Tibial artery (tissue), 4 donors: Measurements from ENCODE around the gene NUF2.

Source experiments
- DNase-seq, 2 donors: peaks; one replicate each; pipeline ENCODE4 v3.0.0-alpha.2; 2019
- H3K27ac ChIP-seq, 2 donors: fragments of 200-600 bp; sonication (generic) in 1 of 2; 1 replicate in 1 of 2; 2 replicates in 1 of 2; pipeline ENCODE4 v1.5.1; 2018 to 2019; ENCODE audit warnings: mild to moderate bottlenecking in 1 of 2
- H3K27me3 ChIP-seq, 2 donors: fragments of 200-600 bp; sonication (generic) in 1 of 2; one replicate each; pipeline versions ENCODE4 v1.5.1 to v1.6.0; 2016 to 2019
- H3K36me3 ChIP-seq, 3 donors: fragments of 200-600 bp; sonication (generic) in 2 of 3; one replicate each; pipeline ENCODE4 v1.5.1; 2016 to 2019; ENCODE audit warnings: mild to moderate bottlenecking in 2 of 3
- H3K4me1 ChIP-seq, 4 donors: fragments of 200-600 bp; sonication (generic) in 2 of 4; 1 replicate in 3 of 4; 2 replicates in 1 of 4; pipeline ENCODE4 v1.5.1; 2016 to 2019
- H3K4me3 ChIP-seq, 2 donors: fragments of 200-600 bp; sonication (generic) in 1 of 2; 1 replicate in 1 of 2; 2 replicates in 1 of 2; pipeline ENCODE4 v1.5.1; 2018 to 2019; ENCODE audit warnings: mild to moderate bottlenecking in 2 of 2
- H3K9me3 ChIP-seq, 3 donors: fragments of 200-600 bp; sonication (generic) in 1 of 3; one replicate each; pipeline ENCODE4 v1.5.1; 2016 to 2019
- CTCF ChIP-seq, 2 experiments: fragments of 200-600 bp in 1 of 2; fragments of 450-650 bp in 1 of 2; IDR thresholded peaks; one replicate each; pipeline ENCODE4 v1.5.1; 2017 to 2019; ENCODE audit warnings: antibody characterized with exemption in 2 of 2, mild to moderate bottlenecking in 1 of 2, moderate library complexity in 1 of 2
- intact Hi-C: fragments of 100-400 bp; cut with DNase I; formaldehyde crosslinking; loops from one replicate; pipeline ENCODE4 v1.15.0; 2023; ENCODE audit warnings: low total_unique reads

Gene NUF2

GRCh38 chr1:163298365-163298764, 23.4 kb upstream of the NUF2 start:
- DNase-seq, result no peak
- Histone ChIP-seq H3K9me3 (no peaks in the 10 kb centered on the region), H3K27me3 (no peaks in the 10 kb centered on the region), H3K36me3 (peaks cover 0 to under 1% (median 0%) of the 10 kb centered on the region in 3 donors), H3K27ac (no peak overlapping the region), H3K4me3 (no peak overlapping the region), H3K4me1 (peaks cover 0 to 24% (median 5%) of the 10 kb centered on the region in 4 donors)
- intact Hi-C loops, result no loop called here
- no peak for TF ChIP-seq CTCF (IDR thresholded peaks at IDR 0.05)

GRCh38 chr1:163300568-163300967, 21.2 kb upstream of the NUF2 start:
- Histone ChIP-seq H3K27me3 (no peaks in the 10 kb centered on the region), H3K9me3 (no peaks in the 10 kb centered on the region), H3K27ac (peak overlapping the region; percentile 1 to 35), H3K4me3 (no peak overlapping the region), H3K36me3 (peaks cover 0 to 3% (median 0%) of the 10 kb centered on the region in 3 donors), H3K4me1 (peaks cover 0 to 24% (median 5%) of the 10 kb centered on the region in 4 donors)
- intact Hi-C loops, result no loop called here
- DNase-seq, result no peak
- TF ChIP-seq CTCF (IDR thresholded peaks at IDR 0.05), result no peak

- Histone ChIP-seq H3K4me1 (peaks cover 0 to 16% (median 6%) of the 10 kb centered on the region in 4 donors), H3K27ac (no peak overlapping the region), H3K27me3 (no peaks in the 10 kb centered on the region), H3K36me3 (peaks cover 0 to 3% (median 0%) of the 10 kb centered on the region in 3 donors), H3K4me3 (no peak overlapping the region), H3K9me3 (no peaks in the 10 kb centered on the region)
- no peak for TF ChIP-seq CTCF (IDR thresholded peaks at IDR 0.05)
- intact Hi-C loops, result no loop called here
- DNase-seq, result no peak
Observed at GRCh38 chr1:163303561-163303960, 18.2 kb upstream of the NUF2 start.

- TF ChIP-seq CTCF (IDR thresholded peaks at IDR 0.05), result no peak
- peaks cover 0 to 21% (median 8%) of the 10 kb centered on the region in 4 donors for H3K4me1 ChIP-seq
- no peaks in the 10 kb centered on the region for H3K27me3 ChIP-seq
- no peak overlapping the region for H3K4me3 ChIP-seq
- no peaks in the 10 kb centered on the region for H3K9me3 ChIP-seq
- H3K36me3 ChIP-seq, result peaks cover 0 to 3% (median 0%) of the 10 kb centered on the region in 3 donors
- no peak for DNase-seq
- H3K27ac ChIP-seq, result no peak overlapping the region
- intact Hi-C loops, result no loop called here
Observed at GRCh38 chr1:163305441-163305840, 16.3 kb upstream of the NUF2 start.

- intact Hi-C loops, result no loop called here
- H3K36me3 ChIP-seq, result peaks cover 0 to 3% (median 0%) of the 10 kb centered on the region in 3 donors
- no peak overlapping the region for H3K27ac ChIP-seq
- no peak for TF ChIP-seq CTCF (IDR thresholded peaks at IDR 0.05)
- no peak overlapping the region for H3K4me3 ChIP-seq
- H3K27me3 ChIP-seq, result no peaks in the 10 kb centered on the region
- peaks cover 0 to 10% (median 3%) of the 10 kb centered on the region in 4 donors for H3K4me1 ChIP-seq
- no peaks in the 10 kb centered on the region for H3K9me3 ChIP-seq
- no peak for DNase-seq
Observed at GRCh38 chr1:163307479-163308171, 14.1 kb upstream of the NUF2 start.
